Spinal cord (tissue), 10 donors: ENCODE results near the gene MEF2D. TPM values are rescaled to one million over a fixed set of nuclear protein-coding genes. Genes with fewer than 3 reads are reported as not detected.

Source experiments
- DNase-seq, 6 donors: peaks; one replicate each; pipeline versions ENCODE4 v3.0.0 to v3.0.0-alpha.2; 2013 to 2015; ENCODE audit warnings: low spot score in 6 of 6, low read depth in 4 of 6
- H3K27ac ChIP-seq: one replicate; pipeline ENCODE4 v1.5.1; 2013; ENCODE audit warnings: low read depth, low read length, control low read depth
- H3K27me3 ChIP-seq: one replicate; pipeline ENCODE4 v1.6.1; 2013; ENCODE audit warnings: low read length; ENCODE audit not compliant: control insufficient read depth, insufficient read depth
- H3K36me3 ChIP-seq: one replicate; pipeline ENCODE4 v1.6.1; 2013; ENCODE audit warnings: low read length; ENCODE audit not compliant: control insufficient read depth, insufficient read depth
- H3K4me1 ChIP-seq: one replicate; pipeline ENCODE4 v1.6.1; 2013; ENCODE audit warnings: low read length; ENCODE audit not compliant: control insufficient read depth, insufficient read depth
- H3K4me3 ChIP-seq: one replicate; pipeline ENCODE4 v1.5.1; 2013; ENCODE audit warnings: low read depth, low read length, control low read depth
- H3K9me3 ChIP-seq: one replicate; pipeline ENCODE4 v1.6.1; 2013; ENCODE audit warnings: low read length; ENCODE audit not compliant: control insufficient read depth, insufficient read depth
- WGBS: methylation state at CpG from one replicate; pipeline ENCODE4 v1.1.5; 2013; ENCODE audit warnings: missing lambda C conversion rate; ENCODE audit not compliant: insufficient coverage; 5-methylcytosine and 5-hydroxymethylcytosine counted together
- polyA plus RNA-seq, 2 donors: library from polyadenylated mRNA; unstranded; fragments of 120-200 nt; gene quantifications; one replicate each; pipeline ENCODE4 v1.2.1, GENCODE V29; 2013; ENCODE audit not compliant: insufficient read length in 2 of 2
- total RNA-seq, 2 donors: library from RNA; depleted of rRNA in 1 of 2; stranded (reverse); fragments of 120-200 nt in 1 of 2; fragments of >200 nt in 1 of 2; gene quantifications; one replicate each; pipeline versions ENCODE4 v1.2.3 to v1.2.4, GENCODE V29; 2013 to 2014
- donor health status: healthy.

MEF2D gene
- total and polyA plus RNA-seq, 4 donors: 5.7 to 28.9 (median 17.5) TPM

GRCh38 chr1:156482276-156482675 is 18.3 kb downstream of the MEF2D start:
- peaks cover 27% of the 10 kb centered on the region for H3K4me1 ChIP-seq

GRCh38 chr1:156481527-156481926 is 19.0 kb downstream of the MEF2D start:
- Histone ChIP-seq H3K27ac (no peak overlapping the region), H3K4me1 (peaks cover 21% of the 10 kb centered on the region)
- WGBS: 77% methylated on average over 4 of the region's 5 CpGs

More at GRCh38 chr1:156482276-156482675, 18.3 kb downstream of the MEF2D start:
- Histone ChIP-seq H3K9me3 (no peaks in the 10 kb centered on the region), H3K36me3 (peaks cover 67% of the 10 kb centered on the region), H3K27ac (no peak overlapping the region), H3K27me3 (no peaks in the 10 kb centered on the region), H3K4me3 (no peak overlapping the region)
- DNase-seq: no peak
- WGBS: 97% methylated on average over 17 of the region's 19 CpGs

GRCh38 chr1:156480411-156481192 is 20.0 kb downstream of the MEF2D start:
- no peak overlapping the region for H3K27ac ChIP-seq
- H3K4me1 ChIP-seq: peaks cover 18% of the 10 kb centered on the region
- no peaks in the 10 kb centered on the region for H3K27me3 ChIP-seq
- H3K36me3 ChIP-seq: peaks cover 80% of the 10 kb centered on the region
- peak in 2 of 6 donors; percentile 73 to 83 for DNase-seq
- H3K4me3 ChIP-seq: no peak overlapping the region
- 40% methylated on average over 30 of the region's 34 CpGs for WGBS
- H3K9me3 ChIP-seq: no peaks in the 10 kb centered on the region

More at GRCh38 chr1:156481527-156481926, 19.0 kb downstream of the MEF2D start:
- H3K9me3 ChIP-seq: no peaks in the 10 kb centered on the region
- no peak overlapping the region for H3K4me3 ChIP-seq
- no peak for DNase-seq
- H3K27me3 ChIP-seq: no peaks in the 10 kb centered on the region
- peaks cover 75% of the 10 kb centered on the region for H3K36me3 ChIP-seq

GRCh38 chr1:156480016-156480370 is 20.6 kb downstream of the MEF2D start:
- Histone ChIP-seq H3K9me3 (no peaks in the 10 kb centered on the region), H3K27me3 (no peaks in the 10 kb centered on the region), H3K27ac (no peak overlapping the region), H3K4me3 (no peak overlapping the region), H3K36me3 (peaks cover 86% of the 10 kb centered on the region), H3K4me1 (peaks cover 18% of the 10 kb centered on the region)
- 50% methylated on average over 4 of the region's 4 CpGs for WGBS
- DNase-seq: no peak

- Histone ChIP-seq H3K27ac (no peak overlapping the region), H3K36me3 (peaks cover 89% of the 10 kb centered on the region), H3K4me3 (no peak overlapping the region), H3K9me3 (no peaks in the 10 kb centered on the region), H3K27me3 (no peaks in the 10 kb centered on the region), H3K4me1 (peaks cover 18% of the 10 kb centered on the region)
- DNase-seq: no peak
- whole genome bisulfite sequencing: 81% methylated on average over 13 of the region's 15 CpGs
Observed at GRCh38 chr1:156479093-156480015, 21.2 kb downstream of the MEF2D start.

- Histone ChIP-seq H3K27ac (no peak overlapping the region), H3K27me3 (no peaks in the 10 kb centered on the region), H3K4me3 (no peak overlapping the region), H3K9me3 (no peaks in the 10 kb centered on the region), H3K4me1 (peaks cover 18% of the 10 kb centered on the region), H3K36me3 (peaks cover 97% of the 10 kb centered on the region)
- 93% methylated on average over 4 of the region's 8 CpGs for WGBS
- DNase-seq: no peak
Observed at GRCh38 chr1:156478250-156478627, 22.3 kb downstream of the MEF2D start.

GRCh38 chr1:156477526-156478249 is 22.9 kb downstream of the MEF2D start:
- WGBS: no CpG with 5 or more reads among the region's 3 CpGs
- DNase-seq: peak in 1 of 6 donors; percentile 41
- no peaks in the 10 kb centered on the region for H3K9me3 ChIP-seq
- H3K27me3 ChIP-seq: no peaks in the 10 kb centered on the region
- H3K36me3 ChIP-seq: peaks cover 97% of the 10 kb centered on the region
- H3K4me3 ChIP-seq: no peak overlapping the region
- no peak overlapping the region for H3K27ac ChIP-seq
- peaks cover 18% of the 10 kb centered on the region for H3K4me1 ChIP-seq

GRCh38 chr1:156476501-156477298 is 23.9 kb downstream of the MEF2D start:
- WGBS: 45% methylated on average over 2 of the region's 8 CpGs
- Histone ChIP-seq H3K27ac (no peak overlapping the region), H3K4me3 (no peak overlapping the region), H3K27me3 (no peaks in the 10 kb centered on the region), H3K36me3 (peaks cover 96% of the 10 kb centered on the region), H3K4me1 (peaks cover 18% of the 10 kb centered on the region), H3K9me3 (no peaks in the 10 kb centered on the region)
- DNase-seq: no peak
